ENCODE results near the gene CPNE5.

DNA sequence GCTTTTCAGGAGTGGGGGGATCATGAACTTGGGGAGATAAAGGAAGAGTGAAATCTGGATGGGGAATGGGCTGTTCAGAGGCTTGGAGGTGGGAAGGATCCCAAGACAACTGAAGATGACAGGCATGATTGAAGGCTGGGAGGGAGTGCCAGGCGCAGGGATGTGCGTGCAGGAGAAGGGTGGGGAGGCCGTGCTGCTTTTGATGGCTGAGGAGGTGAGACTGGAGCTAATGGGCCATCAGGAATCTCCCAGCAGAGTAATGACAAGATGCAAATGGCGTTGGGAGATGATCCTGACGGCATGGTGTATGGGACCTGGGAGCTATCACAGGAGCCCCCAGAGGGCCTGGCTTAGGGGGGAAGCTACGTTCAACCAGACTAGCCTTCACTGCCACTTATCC is 1.6 kb downstream of the CPNE5 start:
- TF ChIP-seq, protein P1, sequence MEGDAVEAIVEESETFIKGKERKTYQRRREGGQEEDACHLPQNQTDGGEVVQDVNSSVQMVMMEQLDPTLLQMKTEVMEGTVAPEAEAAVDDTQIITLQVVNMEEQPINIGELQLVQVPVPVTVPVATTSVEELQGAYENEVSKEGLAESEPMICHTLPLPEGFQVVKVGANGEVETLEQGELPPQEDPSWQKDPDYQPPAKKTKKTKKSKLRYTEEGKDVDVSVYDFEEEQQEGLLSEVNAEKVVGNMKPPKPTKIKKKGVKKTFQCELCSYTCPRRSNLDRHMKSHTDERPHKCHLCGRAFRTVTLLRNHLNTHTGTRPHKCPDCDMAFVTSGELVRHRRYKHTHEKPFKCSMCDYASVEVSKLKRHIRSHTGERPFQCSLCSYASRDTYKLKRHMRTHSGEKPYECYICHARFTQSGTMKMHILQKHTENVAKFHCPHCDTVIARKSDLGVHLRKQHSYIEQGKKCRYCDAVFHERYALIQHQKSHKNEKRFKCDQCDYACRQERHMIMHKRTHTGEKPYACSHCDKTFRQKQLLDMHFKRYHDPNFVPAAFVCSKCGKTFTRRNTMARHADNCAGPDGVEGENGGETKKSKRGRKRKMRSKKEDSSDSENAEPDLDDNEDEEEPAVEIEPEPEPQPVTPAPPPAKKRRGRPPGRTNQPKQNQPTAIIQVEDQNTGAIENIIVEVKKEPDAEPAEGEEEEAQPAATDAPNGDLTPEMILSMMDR (IDR thresholded peaks at IDR 0.05) = no peak
- no peak for TF ChIP-seq POLR2A (IDR thresholded peaks at IDR 0.05)
- no peak for TF ChIP-seq EP300 (IDR thresholded peaks at IDR 0.05)
